HG03575 (cell line): ENCODE data around the gene UTY.

Experiments
- ATAC-seq: cut with Tn5 transposase; IDR thresholded peaks from one replicate; pipeline ENCODE4 v1.9.1; 2021; ENCODE audit not compliant: unreplicated experiment, insufficient number of reproducible peaks, low FRiP score; ENCODE audit errors: extremely low read depth

UTY gene

GRCh38 chrY:13423281-13423732, 56.5 kb downstream of the UTY start:
- ATAC-seq, result no peak

GRCh38 chrY:13416869-13417661, 62.8 kb downstream of the UTY start:
- ATAC-seq, result no peak

- ATAC-seq, result no peak
Measured at GRCh38 chrY:13415556-13415955, 64.3 kb downstream of the UTY start.

- no peak for ATAC-seq
Measured at GRCh38 chrY:13398876-13399275, 81.0 kb downstream of the UTY start.

- no peak for ATAC-seq
Measured at GRCh38 chrY:13381110-13381683, 98.6 kb downstream of the UTY start.

- no peak for ATAC-seq
Measured at GRCh38 chrY:13370868-13371800, 108.7 kb downstream of the UTY start.

GRCh38 chrY:13370245-13370644, 109.6 kb downstream of the UTY start:
- no peak for ATAC-seq

- no peak for ATAC-seq
Measured at GRCh38 chrY:13368513-13368845, 111.4 kb downstream of the UTY start.

GRCh38 chrY:13363641-13364040, 116.2 kb downstream of the UTY start:
- ATAC-seq, result no peak

GRCh38 chrY:13362662-13363061, 117.2 kb downstream of the UTY start:
- no peak for ATAC-seq

- no peak for ATAC-seq
Measured at GRCh38 chrY:13361656-13362636, 117.9 kb downstream of the UTY start.

GRCh38 chrY:13351443-13351842, 128.4 kb downstream of the UTY start:
- ATAC-seq, result no peak

GRCh38 chrY:13347106-13347505, 132.7 kb downstream of the UTY start:
- ATAC-seq, result no peak

GRCh38 chrY:13345549-13345948, 134.3 kb downstream of the UTY start:
- ATAC-seq, result no peak

GRCh38 chrY:13343307-13343946, 136.4 kb downstream of the UTY start:
- ATAC-seq, result no peak

GRCh38 chrY:13339939-13340338, 139.9 kb downstream of the UTY start:
- no peak for ATAC-seq

- ATAC-seq, result no peak
Measured at GRCh38 chrY:13339381-13339780, 140.5 kb downstream of the UTY start.

GRCh38 chrY:13338711-13339110, 141.1 kb downstream of the UTY start:
- ATAC-seq, result no peak
